H1 (cell line): Measurements from ENCODE around the gene SOX10. TPM values are rescaled to one million over a fixed set of nuclear protein-coding genes. Genes with fewer than 3 reads are reported as not detected.
A peak's percentile ranks its signal among the peaks of the same experiment; 100 is the strongest.

Experiments used
- CTCF ChIA-PET: fragments of 300-600 bp; sonication (Branson Sonifier 250); formaldehyde crosslinking; loops from one replicate; lab custom pipeline; 2021; ENCODE audit not compliant: partially characterized antibody; lab: Charles Lee
- POLR2A ChIA-PET: fragments of 300-600 bp; sonication (Branson Sonifier 250); formaldehyde crosslinking; loops from one replicate; lab custom pipeline; 2021; ENCODE audit warnings: inconsistent platforms; ENCODE audit not compliant: partially characterized antibody; lab: Charles Lee
- DNase-seq, 2 experiments: peaks; one replicate each; pipeline versions ENCODE4 v3.0.0 to v3.0.0-alpha.2; 2010 to 2022; ENCODE audit warnings: low spot score in 2 of 2, low read depth in 1 of 2, mixed read lengths in 1 of 2
- FAIRE-seq: peaks from 2 replicates; lab custom pipeline; 2011; peaks lifted over from hg19 to GRCh38; lab: Jason Lieb, UNC
- H2AFZ ChIP-seq: 2 replicates; pipeline ENCODE4 v1.8.1; 2012; ENCODE audit warnings: low read length, inconsistent platforms
- H2AK5ac ChIP-seq: 2 replicates; pipeline ENCODE4 v1.6.1; 2013; ENCODE audit warnings: low read depth, low read length
- H2BK120ac ChIP-seq: replicated peaks from 2 replicates; pipeline ENCODE3; 2013; ENCODE audit warnings: low read depth, low read length, inconsistent platforms
- H2BK12ac ChIP-seq: 2 replicates; pipeline ENCODE4 v1.6.1; 2013; ENCODE audit warnings: low read depth, low read length
- H2BK15ac ChIP-seq: 2 replicates; pipeline ENCODE4 v1.6.1; 2013; ENCODE audit warnings: low read length
- H2BK20ac ChIP-seq: 2 replicates; pipeline ENCODE4 v1.6.1; 2013; ENCODE audit warnings: low read length
- H2BK5ac ChIP-seq: 2 replicates; pipeline ENCODE4 v1.6.1; 2013; ENCODE audit warnings: low read depth, low read length
- H3K14ac ChIP-seq: 2 replicates; pipeline ENCODE4 v1.6.1; 2013; ENCODE audit warnings: inconsistent platforms; ENCODE audit not compliant: insufficient read length
- H3K18ac ChIP-seq: 2 replicates; pipeline ENCODE4 v1.6.1; 2013; ENCODE audit warnings: low read length; ENCODE audit errors: extremely low read depth
- H3K23ac ChIP-seq: 2 replicates; pipeline ENCODE4 v1.6.1; 2013; ENCODE audit warnings: inconsistent platforms; ENCODE audit not compliant: insufficient read length
- H3K23me2 ChIP-seq: 2 replicates; pipeline ENCODE4 v1.6.1; 2013; ENCODE audit warnings: low read depth, low read length
- H3K27ac ChIP-seq: 2 replicates; pipeline ENCODE4 v1.6.1; 2011; ENCODE audit warnings: low read depth, low read length, inconsistent platforms
- H3K27me3 ChIP-seq, 4 experiments: replicated peaks in 1 of 4; 1 replicate in 1 of 4; 2 replicates in 3 of 4; pipeline versions ENCODE4 v1.6.1 to v1.8.1; 2011 to 2013; ENCODE audit warnings: low read length in 3 of 4, mild to moderate bottlenecking in 3 of 4, inconsistent platforms in 2 of 4, mixed read lengths in 2 of 4, moderate library complexity in 1 of 4; ENCODE audit not compliant: control insufficient read depth in 3 of 4, insufficient read depth in 3 of 4; ENCODE audit errors: extremely low read depth in 1 of 4
- H3K36me3 ChIP-seq, 4 experiments: 2 replicates each; pipeline versions ENCODE4 v1.6.1 to v1.8.1; 2011 to 2013; ENCODE audit warnings: mild to moderate bottlenecking in 4 of 4, low read length in 3 of 4, moderate library complexity in 2 of 4, control low read depth in 1 of 4, inconsistent platforms in 1 of 4; ENCODE audit not compliant: insufficient read depth in 4 of 4, control insufficient read depth in 2 of 4
- H3K4ac ChIP-seq: replicated peaks from 2 replicates; pipeline ENCODE3; 2013; ENCODE audit warnings: low read length, low read depth, mixed read lengths, inconsistent platforms; ENCODE audit not compliant: insufficient read length
- H3K4me1 ChIP-seq, 4 experiments: replicated peaks in 1 of 4; 1 replicate in 1 of 4; 2 replicates in 3 of 4; pipeline versions ENCODE4 v1.6.1 to v1.8.1; 2011 to 2013; ENCODE audit warnings: low read length in 3 of 4, inconsistent platforms in 2 of 4, mixed read lengths in 1 of 4; ENCODE audit not compliant: insufficient read depth in 4 of 4, control insufficient read depth in 3 of 4
- H3K4me2 ChIP-seq, 2 experiments: 2 replicates each; pipeline versions ENCODE4 v1.6.1 to v1.8.1; 2011 to 2013; ENCODE audit warnings: low read depth in 2 of 2, low read length in 2 of 2, control low read depth in 1 of 2, inconsistent platforms in 1 of 2, mild to moderate bottlenecking in 1 of 2; ENCODE audit not compliant: insufficient read depth in 1 of 2
- H3K4me3 ChIP-seq, 4 experiments: fragments of 200-600, 300-600 bp in 1 of 4; sonication (generic), shearing (Covaris generic), sonication (Bioruptor Twin) in 1 of 4; 2 replicates each; pipeline versions ENCODE4 v1.5.1 to v1.8.1; 2011 to 2016; ENCODE audit warnings: low read length in 4 of 4, low read depth in 3 of 4, control low read depth in 2 of 4, inconsistent platforms in 2 of 4, mild to moderate bottlenecking in 2 of 4, mixed read lengths in 1 of 4, moderate library complexity in 1 of 4; ENCODE audit not compliant: insufficient read depth in 2 of 4; ENCODE audit errors: extremely low read depth in 1 of 4
- H3K56ac ChIP-seq: replicated peaks from 2 replicates; pipeline ENCODE3; 2013; ENCODE audit warnings: low read depth, mild to moderate bottlenecking, mixed read lengths, low read length, inconsistent platforms; ENCODE audit not compliant: insufficient read length
- H3K79me1 ChIP-seq: 2 replicates; pipeline ENCODE4 v1.6.1; 2013; ENCODE audit warnings: low read depth, low read length, control low read depth
- H3K79me2 ChIP-seq, 2 experiments: 2 replicates each; pipeline versions ENCODE4 v1.6.1 to v1.8.1; 2012 to 2013; ENCODE audit warnings: low read length in 2 of 2, mild to moderate bottlenecking in 2 of 2, inconsistent platforms in 1 of 2; ENCODE audit not compliant: insufficient read depth in 2 of 2, control insufficient read depth in 1 of 2
- H3K9ac ChIP-seq, 4 experiments: replicated peaks in 1 of 4; 1 replicate in 1 of 4; 2 replicates in 3 of 4; pipeline versions ENCODE4 v1.6.1 to v1.8.1; 2011 to 2013; ENCODE audit warnings: low read depth in 3 of 4, low read length in 3 of 4, control low read depth in 2 of 4, mild to moderate bottlenecking in 2 of 4, moderate library complexity in 2 of 4, inconsistent platforms in 1 of 4; ENCODE audit errors: extremely low read depth in 1 of 4
- H3K9me3 ChIP-seq, 2 experiments: 2 replicates each; pipeline versions ENCODE4 v1.6.1 to v1.8.1; 2012 to 2013; ENCODE audit warnings: mild to moderate bottlenecking in 2 of 2, moderate library complexity in 2 of 2, control low read depth in 1 of 2, inconsistent platforms in 1 of 2, low read depth in 1 of 2, low read length in 1 of 2, mixed read lengths in 1 of 2; ENCODE audit not compliant: insufficient read depth in 2 of 2
- H4K20me1 ChIP-seq, 2 experiments: replicated peaks in 1 of 2; 2 replicates each; pipeline versions ENCODE3 to v1.8.1; 2011 to 2013; ENCODE audit warnings: inconsistent platforms in 2 of 2, low read length in 2 of 2, mild to moderate bottlenecking in 1 of 2; ENCODE audit not compliant: insufficient read depth in 2 of 2, control insufficient read depth in 1 of 2
- H4K5ac ChIP-seq: 2 replicates; pipeline ENCODE4 v1.6.1; 2013; ENCODE audit warnings: low read length, low read depth, mixed read lengths, inconsistent platforms; ENCODE audit not compliant: insufficient read length
- H4K8ac ChIP-seq: 2 replicates; pipeline ENCODE4 v1.8.0; 2013; ENCODE audit warnings: mild to moderate bottlenecking, moderate library complexity, low read length, inconsistent platforms; ENCODE audit not compliant: insufficient read depth; ENCODE audit errors: extremely low read depth
- H4K91ac ChIP-seq: replicated peaks from 2 replicates; pipeline ENCODE3; 2013; ENCODE audit warnings: low read length, mixed read lengths, inconsistent platforms; ENCODE audit not compliant: insufficient read length
- ASH2L ChIP-seq: fragments of 200-600, 300-600 bp; sonication (generic); IDR thresholded peaks from one replicate; pipeline ENCODE4 v1.7.1; 2017; ENCODE audit warnings: low read length
- CEBPB ChIP-seq: IDR thresholded peaks from 2 replicates; pipeline ENCODE4 v1.6.1; 2012; ENCODE audit warnings: low read depth, low read length
- CTCF ChIP-seq, 3 experiments: IDR thresholded peaks; 1 replicate in 2 of 3; 2 replicates in 1 of 3; pipeline versions ENCODE4 v1.5.1 to v1.6.1; 2011; ENCODE audit warnings: low read length in 3 of 3, mild to moderate bottlenecking in 3 of 3, inconsistent platforms in 2 of 3, low read depth in 1 of 3, moderate library complexity in 1 of 3; ENCODE audit not compliant: insufficient read depth in 1 of 3; ENCODE audit errors: control extremely low read depth in 1 of 3
- EZH2 ChIP-seq: fragments of 200-600 bp; sonication (generic); IDR thresholded peaks from 2 replicates; pipeline ENCODE4 v1.7.1; 2012; ENCODE audit warnings: low read depth, mild to moderate bottlenecking, moderate library complexity, low read length, inconsistent platforms; ENCODE audit not compliant: severe bottlenecking
- NRF1 ChIP-seq: IDR thresholded peaks from 2 replicates; pipeline ENCODE4 v1.6.1; 2011; ENCODE audit warnings: mild to moderate bottlenecking, low read depth, low read length, improper control_type of control experiment
- RAD21 ChIP-seq, 2 experiments: IDR thresholded peaks in 1 of 2; conservative IDR thresholded peaks in 1 of 2; 2 replicates each; pipeline ENCODE4 v1.6.1; 2011; ENCODE audit warnings: low read depth in 2 of 2, low read length in 2 of 2, improper control_type of control experiment in 1 of 2, inconsistent platforms in 1 of 2, mild to moderate bottlenecking in 1 of 2, moderate library complexity in 1 of 2
- RFX5 ChIP-seq: IDR thresholded peaks from 2 replicates; pipeline ENCODE4 v1.6.1; 2011; ENCODE audit warnings: low read depth, low read length, improper control_type of control experiment, borderline replicate concordance
- SIRT6 ChIP-seq: IDR thresholded peaks from one replicate; pipeline ENCODE4 v1.7.1; 2012; ENCODE audit warnings: low read length, inconsistent platforms
- TAF7 ChIP-seq: optimal IDR thresholded peaks from 2 replicates; pipeline ENCODE3; 2011; ENCODE audit warnings: low read depth, mild to moderate bottlenecking, inconsistent platforms, low read length, moderate library complexity, borderline replicate concordance
- ZNF274 ChIP-seq: IDR thresholded peaks from 2 replicates; pipeline ENCODE4 v1.7.0; 2012; ENCODE audit warnings: low read length, borderline replicate concordance; ENCODE audit errors: extremely low read depth
- WGBS, 2 experiments: shearing (Covaris generic) in 1 of 2; methylation state at CpG; one replicate each; pipeline versions ENCODE4 v1.1.6 to v1.1.7; 2013 to 2015; ENCODE audit warnings: low lambda C conversion rate in 2 of 2, mixed read lengths in 2 of 2, inconsistent platforms in 1 of 2, low coverage in 1 of 2, missing lambda C conversion rate in 1 of 2; ENCODE audit not compliant: insufficient replicate concordance in 2 of 2, insufficient coverage in 1 of 2, insufficient read length in 1 of 2; ENCODE audit errors: extremely low coverage in 1 of 2, missing lambda C conversion rate in 1 of 2; 5-methylcytosine and 5-hydroxymethylcytosine counted together
- polyA plus RNA-seq, 7 experiments: library from polyadenylated mRNA; depleted of rRNA in 3 of 7; stranded (reverse) in 5 of 7; unstranded in 2 of 7; fragments of >200 nt in 5 of 7; fragments of 200-250 nt in 2 of 7; gene quantifications; 1 replicate in 5 of 7; 2 replicates in 1 of 7; 4 replicates in 1 of 7; pipeline versions ENCODE4 v1.2.1 to v1.2.3, GENCODE V29; 2011 to 2013; ENCODE audit warnings: missing spikeins in 2 of 7, mixed read lengths in 2 of 7
- total RNA-seq: library from RNA; stranded (reverse); fragmentation: NEBNext Ultra II Directional; extraction: Animal tissue kit (Norgen Biotek cat#: 25700); gene quantifications from 2 replicates; pipeline ENCODE4 v1.2.1, GENCODE V29; 2021

SOX10 gene
- total and polyA plus RNA-seq, 2 of the 8 experiments (the other 6 are each of a cell fraction or from before 2014, with no cell fraction given), result 2.7 TPM

- ChIA-PET POLR2A (interaction anchor here (1.6 to 2.7 kb wide), 2 partner anchors 9 to 23 kb away, joined by 5 to 8 read pairs; partner anchors contain the start of gene SOX10), CTCF (interaction anchor here (1.4 to 4.3 kb wide), 4 partner anchors 9 to 59 kb away, joined by 4 to 20 read pairs (median 10); partner anchors contain the start of gene SOX10)
- Histone ChIP-seq H3K4me1 (peaks cover 0 to 16% (median 2%) of the 10 kb centered on the region in 4 experiments; a peak in 4 of 7 replicates), H3K4me2 (no peak overlapping the region), H2BK5ac (no peak overlapping the region), H3K56ac (no peak overlapping the region), H3K4ac (no peak overlapping the region), H3K9me3 (no peaks in the 10 kb centered on the region), H2BK20ac (no peak overlapping the region), H4K20me1 (no peaks in the 10 kb centered on the region), H3K27me3 (no peaks in the 10 kb centered on the region; a peak in 2 of 7 replicates), H3K18ac (no peak overlapping the region), H2BK12ac (0 out of 2 replicates have a peak overlapping the region, but pooled peaks have one; percentile 27), H4K91ac (no peak overlapping the region), H3K14ac (no peak overlapping the region), H3K36me3 (no peaks in the 10 kb centered on the region), H4K8ac (no peak overlapping the region), H2AFZ (no peak overlapping the region), H3K27ac (no peak overlapping the region), H2BK120ac (no peak overlapping the region), H3K4me3 (no peak overlapping the region), H3K23me2 (no peaks in the 10 kb centered on the region), H4K5ac (no peak overlapping the region), H2BK15ac (no peak overlapping the region), H3K79me2 (no peaks in the 10 kb centered on the region), H2AK5ac (no peak overlapping the region), H3K79me1 (no peaks in the 10 kb centered on the region), H3K9ac (no peak overlapping the region), H3K23ac (no peak overlapping the region)
- WGBS, 2 experiments, result 87% methylated on average over 6 of the region's 6 CpGs; no CpG with 5 or more reads in 1 of the 2 experiments
- FAIRE-seq (no peak), DNase-seq (no peak)
- TF ChIP-seq EZH2 (no peak), ASH2L (no peak), ZNF274 (no peak), TAF7 (no peak), CTCF (IDR thresholded peaks at IDR 0.05; ENCODE audit: control extremely low read depth in 1 of 3, insufficient read depth in 1 of 3, low read depth in 1 of 3, low read length in 3 of 3) (no peak), NRF1 (no peak), SIRT6 (no peak), RAD21 (IDR thresholded peaks at IDR 0.05 in 1 of 2, conservative IDR thresholded peaks at IDR 0.05 in 1 of 2; ENCODE audit: low read depth in 2 of 2, low read length in 2 of 2) (no peak), RFX5 (no peak), CEBPB (no peak)
These were observed 9.7 kb upstream of the SOX10 start for GRCh38 chr22:37994049-37994448.
